GM19240 (cell line): ENCODE measurements around the gene MINDY4B.
"Not testable (repeated sequence)": the region's sequence is repeated elsewhere in the genome, so short reads cannot be mapped to it uniquely, and the experiment has no call there.

ENCODE experiments used
- DNase-seq: peaks from one replicate; pipeline ENCODE4 v3.0.0; 2011; ENCODE audit warnings: low spot score; ENCODE audit not compliant: insufficient read length

Gene MINDY4B

GRCh38 chr3:150898046-150898754 is 7.0 kb downstream of the MINDY4B start:
- no peak for DNase-seq

GRCh38 chr3:150897592-150897991 is 7.6 kb downstream of the MINDY4B start:
- no peak for DNase-seq

GRCh38 chr3:150890831-150891230 is 14.4 kb downstream of the MINDY4B start:
- no peak for DNase-seq

GRCh38 chr3:150890295-150890694 is 14.9 kb downstream of the MINDY4B start:
- DNase-seq, result no peak

- no peak for DNase-seq
These were observed 16.1 kb downstream of the MINDY4B start for GRCh38 chr3:150889106-150889505.

GRCh38 chr3:150887031-150887430 is 18.2 kb downstream of the MINDY4B start:
- DNase-seq, result no peak

- DNase-seq, result no peak
These were observed 19.7 kb downstream of the MINDY4B start for GRCh38 chr3:150885535-150885934.

GRCh38 chr3:150878996-150879575 is 26.2 kb downstream of the MINDY4B start:
- no peak for DNase-seq

- no peak for DNase-seq
These were observed 26.9 kb downstream of the MINDY4B start for GRCh38 chr3:150878290-150878689.

- no peak for DNase-seq
These were observed 27.9 kb downstream of the MINDY4B start for GRCh38 chr3:150877303-150877702.

- DNase-seq, result no peak
These were observed 28.5 kb downstream of the MINDY4B start for GRCh38 chr3:150876611-150877265.

- DNase-seq, result peak; percentile 18
These were observed 29.7 kb downstream of the MINDY4B start for GRCh38 chr3:150875548-150875947.

- no peak for DNase-seq
These were observed 30.5 kb downstream of the MINDY4B start for GRCh38 chr3:150874666-150875219.

- no peak for DNase-seq
These were observed 34.0 kb downstream of the MINDY4B start for GRCh38 chr3:150871192-150871591.

- DNase-seq, result no peak
These were observed 34.8 kb downstream of the MINDY4B start for GRCh38 chr3:150870406-150870805.

- DNase-seq, result no peak
These were observed 37.0 kb downstream of the MINDY4B start for GRCh38 chr3:150868282-150868681.

- no peak for DNase-seq
These were observed 37.8 kb downstream of the MINDY4B start for GRCh38 chr3:150867434-150867833.

- DNase-seq, result not testable (repeated sequence)
These were observed 41.3 kb downstream of the MINDY4B start for GRCh38 chr3:150863921-150864320.

GRCh38 chr3:150861851-150862250 is 43.4 kb downstream of the MINDY4B start:
- no peak for DNase-seq

- not testable (repeated sequence) for DNase-seq
These were observed 47.3 kb downstream of the MINDY4B start for GRCh38 chr3:150857936-150858335.

GRCh38 chr3:150850191-150850590 is 55.0 kb downstream of the MINDY4B start:
- no peak for DNase-seq

- no peak for DNase-seq
These were observed 56.4 kb downstream of the MINDY4B start for GRCh38 chr3:150848864-150849263.
